B cell (primary cell): ENCODE results near the gene AIF1.

Experiments
- EZH2 ChIP-seq: IDR thresholded peaks from 2 replicates; pipeline ENCODE4 v1.6.1; 2012; ENCODE audit warnings: borderline replicate concordance, low read depth, mild to moderate bottlenecking, moderate library complexity, low read length; ENCODE audit not compliant: insufficient read depth, poor library complexity, severe bottlenecking
- TF ChIP-seq, protein P1 (sequence below): fragments of 200-600 bp; IDR thresholded peaks from one replicate; pipeline ENCODE4 v1.8.0; 2022; ENCODE audit warnings: antibody characterized with exemption, mild to moderate bottlenecking

DNA sequence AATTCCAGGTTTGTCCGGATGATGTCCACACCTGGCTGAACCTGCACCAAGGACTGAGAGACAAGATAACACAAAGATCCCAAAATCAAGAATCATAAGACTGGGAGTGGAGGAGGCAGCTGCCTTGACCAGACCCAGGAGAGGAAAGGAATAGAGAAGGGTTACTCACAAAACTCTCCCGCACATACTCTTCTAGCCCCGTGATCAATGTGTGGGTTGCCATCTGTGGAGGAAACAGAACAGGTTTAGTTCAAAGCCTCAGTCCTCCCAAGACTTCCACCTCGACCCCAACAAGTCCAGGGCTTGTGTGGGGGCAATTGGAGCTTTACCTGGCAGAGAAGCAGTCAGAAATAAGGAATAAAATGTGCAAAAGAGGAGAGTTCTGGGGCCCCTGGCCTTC, 26.3 kb downstream of the AIF1 start:
- TF ChIP-seq, protein P1, sequence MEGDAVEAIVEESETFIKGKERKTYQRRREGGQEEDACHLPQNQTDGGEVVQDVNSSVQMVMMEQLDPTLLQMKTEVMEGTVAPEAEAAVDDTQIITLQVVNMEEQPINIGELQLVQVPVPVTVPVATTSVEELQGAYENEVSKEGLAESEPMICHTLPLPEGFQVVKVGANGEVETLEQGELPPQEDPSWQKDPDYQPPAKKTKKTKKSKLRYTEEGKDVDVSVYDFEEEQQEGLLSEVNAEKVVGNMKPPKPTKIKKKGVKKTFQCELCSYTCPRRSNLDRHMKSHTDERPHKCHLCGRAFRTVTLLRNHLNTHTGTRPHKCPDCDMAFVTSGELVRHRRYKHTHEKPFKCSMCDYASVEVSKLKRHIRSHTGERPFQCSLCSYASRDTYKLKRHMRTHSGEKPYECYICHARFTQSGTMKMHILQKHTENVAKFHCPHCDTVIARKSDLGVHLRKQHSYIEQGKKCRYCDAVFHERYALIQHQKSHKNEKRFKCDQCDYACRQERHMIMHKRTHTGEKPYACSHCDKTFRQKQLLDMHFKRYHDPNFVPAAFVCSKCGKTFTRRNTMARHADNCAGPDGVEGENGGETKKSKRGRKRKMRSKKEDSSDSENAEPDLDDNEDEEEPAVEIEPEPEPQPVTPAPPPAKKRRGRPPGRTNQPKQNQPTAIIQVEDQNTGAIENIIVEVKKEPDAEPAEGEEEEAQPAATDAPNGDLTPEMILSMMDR, result no peak
- no peak for TF ChIP-seq EZH2
